Endothelial cell of umbilical vein (primary cell): ENCODE data around the gene TMEM18. TPM values are rescaled to one million over a fixed set of nuclear protein-coding genes. Genes with fewer than 3 reads are reported as not detected.

Experiments used
- BruUV-seq: library from RNA; stranded (reverse); fragments of 400-500 nt; replicated peaks from 2 replicates; lab custom pipeline; 2021; lab: Mats Ljungman, UMichigan
- CTCF ChIA-PET: fragments of 300-600, 350-600 bp; sonication (Branson Sonifier 250); formaldehyde crosslinking; loops from one replicate; lab custom pipeline; 2021; ENCODE audit warnings: antibody characterized with exemption, inconsistent platforms; lab: Charles Lee
- POLR2A ChIA-PET: fragments of 300-600, 350-600 bp; sonication (Branson Sonifier 250); formaldehyde crosslinking; loops from one replicate; lab custom pipeline; 2021; ENCODE audit warnings: antibody characterized with exemption, inconsistent platforms; lab: Charles Lee
- DNase-seq: peaks from one replicate; pipeline ENCODE4 v3.0.0-alpha.2; 2011; ENCODE audit warnings: low read depth, low spot score
- FAIRE-seq: peaks from 2 replicates; lab custom pipeline; 2011; peaks lifted over from hg19 to GRCh38; lab: Jason Lieb, UNC
- H2AFZ ChIP-seq: 2 replicates; pipeline ENCODE4 v1.6.0; 2012; ENCODE audit warnings: low read depth, low read length, control low read depth, inconsistent platforms
- H3K27ac ChIP-seq: 2 replicates; pipeline ENCODE4 v1.5.1; 2011; ENCODE audit warnings: low read depth, mild to moderate bottlenecking, control low read depth, low read length, moderate library complexity; ENCODE audit not compliant: insufficient read depth
- H3K27me3 ChIP-seq, 2 experiments: 2 replicates each; pipeline versions ENCODE4 v1.6.0 to v1.6.1; 2011; ENCODE audit warnings: low read length in 2 of 2, mixed read lengths in 1 of 2; ENCODE audit not compliant: control insufficient read depth in 2 of 2, insufficient read depth in 2 of 2
- H3K36me3 ChIP-seq, 2 experiments: 2 replicates in 1 of 2; 3 replicates in 1 of 2; pipeline ENCODE4 v1.5.1; 2011; ENCODE audit warnings: low read length in 2 of 2, mild to moderate bottlenecking in 1 of 2, moderate library complexity in 1 of 2; ENCODE audit not compliant: control insufficient read depth in 2 of 2, insufficient read depth in 2 of 2; ENCODE audit errors: extremely low read depth in 1 of 2
- H3K4me1 ChIP-seq: 3 replicates; pipeline ENCODE4 v1.5.1; 2011; ENCODE audit warnings: mild to moderate bottlenecking, low read length; ENCODE audit not compliant: control insufficient read depth, insufficient read depth; ENCODE audit errors: extremely low read depth
- H3K4me2 ChIP-seq: 2 replicates; pipeline ENCODE4 v1.6.1; 2011; ENCODE audit warnings: low read length, control low read depth, mixed read lengths; ENCODE audit not compliant: insufficient read depth
- H3K4me3 ChIP-seq, 3 experiments: fragments of 200-600 bp in 1 of 3; sonication (generic), shearing (Covaris generic) in 1 of 3; replicated peaks in 1 of 3; 2 replicates each; pipeline ENCODE4 v1.5.1; 2011 to 2016; ENCODE audit warnings: control low read depth in 3 of 3, low read length in 3 of 3, mild to moderate bottlenecking in 2 of 3, inconsistent platforms in 1 of 3, low read depth in 1 of 3, moderate library complexity in 1 of 3; ENCODE audit not compliant: insufficient read depth in 1 of 3
- H3K79me2 ChIP-seq: 2 replicates; pipeline ENCODE4 v1.6.0; 2012; ENCODE audit warnings: low read length, inconsistent platforms; ENCODE audit not compliant: control insufficient read depth, insufficient read depth
- H3K9ac ChIP-seq: replicated peaks from 2 replicates; pipeline ENCODE3; 2011; ENCODE audit warnings: low read length, control low read depth; ENCODE audit not compliant: insufficient read depth; ENCODE audit errors: extremely low read depth
- H3K9me1 ChIP-seq: replicated peaks from 3 replicates; pipeline ENCODE4 v1.6.0; 2011; ENCODE audit warnings: mild to moderate bottlenecking, low read length; ENCODE audit not compliant: control insufficient read depth, insufficient read depth; ENCODE audit errors: extremely low read depth
- H3K9me3 ChIP-seq: replicated peaks from 2 replicates; pipeline ENCODE4 v1.5.1; 2012; ENCODE audit warnings: low read length, inconsistent platforms; ENCODE audit not compliant: control insufficient read depth, insufficient read depth
- H4K20me1 ChIP-seq: replicated peaks from 2 replicates; pipeline ENCODE3; 2011; ENCODE audit warnings: mild to moderate bottlenecking, low read length; ENCODE audit not compliant: control insufficient read depth, insufficient read depth; ENCODE audit errors: extremely low read depth
- CTCF ChIP-seq, 2 donors: IDR thresholded peaks; 1 replicate in 1 of 2; 2 replicates in 1 of 2; pipeline ENCODE4 v1.5.1; 2011; ENCODE audit warnings: low read length in 2 of 2, mild to moderate bottlenecking in 2 of 2, moderate library complexity in 2 of 2, control low read depth in 1 of 2, inconsistent platforms in 1 of 2, low read depth in 1 of 2; ENCODE audit not compliant: insufficient read depth in 1 of 2; ENCODE audit errors: extremely low read depth in 1 of 2
- EZH2 ChIP-seq: IDR thresholded peaks from 2 replicates; pipeline ENCODE4 v1.6.1; 2012; ENCODE audit warnings: borderline replicate concordance, low read depth, mild to moderate bottlenecking, moderate library complexity, low read length, inconsistent platforms; ENCODE audit not compliant: severe bottlenecking
- FOS ChIP-seq: IDR thresholded peaks from 2 replicates; pipeline ENCODE4 v1.6.1; 2011; ENCODE audit warnings: mild to moderate bottlenecking, low read length, moderate library complexity, borderline replicate concordance; ENCODE audit not compliant: insufficient read depth
- JUN ChIP-seq: IDR thresholded peaks from 2 replicates; pipeline ENCODE4 v1.6.1; 2011; ENCODE audit warnings: borderline replicate concordance, low read depth; ENCODE audit not compliant: insufficient read length, insufficient read depth
- POLR2AphosphoS5 ChIP-seq: IDR thresholded peaks from 2 replicates; pipeline ENCODE4 v1.6.1; 2012; ENCODE audit warnings: low read depth, mild to moderate bottlenecking, control low read depth, low read length, moderate library complexity; ENCODE audit not compliant: insufficient read depth
- dilution Hi-C: fragments of 300-500 bp; cut with MboI; formaldehyde crosslinking; loops from one replicate; pipeline ENCODE4 v1.15.0; 2019; ENCODE audit warnings: low sequenced_read_pairs; ENCODE audit not compliant: extremely low pct_ligation_motif_present
- intact Hi-C: fragments of 100-400 bp; cut with micrococcal nuclease; formaldehyde crosslinking; loops from one replicate; pipeline ENCODE4 v1.10.0; 2022
- polyA plus RNA-seq, 4 experiments: library from polyadenylated mRNA; depleted of rRNA in 3 of 4; stranded (reverse) in 3 of 4; unstranded in 1 of 4; fragments of >200 nt; gene quantifications; 2 replicates each; pipeline versions ENCODE4 v1.2.1 to v1.2.3, GENCODE V29; 2011 to 2012; ENCODE audit warnings: missing spikeins in 1 of 4
- total RNA-seq: library from RNA; stranded (reverse); gene quantifications from 2 replicates; pipeline ENCODE4 v1.2.3, GENCODE V29; 2021

Gene TMEM18
- total and polyA plus RNA-seq, 2 donors (not counting 3 experiments of a cell fraction or from before 2014, with no cell fraction given): 19.1 to 23.1 TPM

GRCh38 chr2:709138-709765, 32.0 kb upstream of the TMEM18 start:
- H3K4me1 ChIP-seq: no peaks in the 10 kb centered on the region
- FAIRE-seq (no peak), DNase-seq (no peak)
- no TSS peak for BruUV-seq
- ChIA-PET POLR2A (no interaction called here), CTCF (no interaction called here)
- dilution Hi-C loops: no loop called here
- no peaks in the 10 kb centered on the region for H4K20me1 ChIP-seq
- no peak for TF ChIP-seq CTCF (IDR thresholded peaks at IDR 0.05; ENCODE audit: extremely low read depth in 1 of 2, insufficient read depth in 1 of 2, low read depth in 1 of 2, low read length in 2 of 2)
- TF ChIP-seq JUN: no peak
- no peak for TF ChIP-seq POLR2AphosphoS5
- no peaks in the 10 kb centered on the region for H3K9me1 ChIP-seq
- H3K79me2 ChIP-seq: no peaks in the 10 kb centered on the region
- H3K27ac ChIP-seq: no peak overlapping the region
- no peak overlapping the region for H3K4me2 ChIP-seq
- H3K36me3 ChIP-seq: no peaks in the 10 kb centered on the region
- no peak overlapping the region for H2AFZ ChIP-seq
- H3K9me3 ChIP-seq: no peaks in the 10 kb centered on the region
- intact Hi-C loops: no loop called here
- no peak overlapping the region for H3K9ac ChIP-seq
- no peak overlapping the region for H3K4me3 ChIP-seq
- H3K27me3 ChIP-seq: no peaks in the 10 kb centered on the region

- H3K79me2 ChIP-seq: no peaks in the 10 kb centered on the region
- CTCF ChIA-PET: no interaction called here
- H3K36me3 ChIP-seq: no peaks in the 10 kb centered on the region
- TF ChIP-seq FOS (no peak), JUN (no peak), EZH2 (no peak), POLR2AphosphoS5 (no peak)
- FAIRE-seq (no peak), DNase-seq (no peak)
- no peaks in the 10 kb centered on the region for H3K9me3 ChIP-seq
- H3K9ac ChIP-seq: no peak overlapping the region
- no peak overlapping the region for H2AFZ ChIP-seq
- no peaks in the 10 kb centered on the region for H3K4me1 ChIP-seq
- no peak overlapping the region for H3K4me3 ChIP-seq
- H3K27ac ChIP-seq: no peak overlapping the region
- H4K20me1 ChIP-seq: no peaks in the 10 kb centered on the region
- POLR2A ChIA-PET: no interaction called here
- no peaks in the 10 kb centered on the region for H3K9me1 ChIP-seq
- intact Hi-C loops (no loop called here), dilution Hi-C loops (no loop called here)
- no TSS peak for BruUV-seq
- H3K4me2 ChIP-seq: no peak overlapping the region
- no peaks in the 10 kb centered on the region for H3K27me3 ChIP-seq
Observed at GRCh38 chr2:708667-709066, 31.5 kb upstream of the TMEM18 start.
